Activated T-helper 1 cell treated with anti-CD3 and anti-CD28 coated beads, Interleukin-12 subunit alpha, Interleukin-12 subunit beta, Interleukin-2, Interleukin-4 antibody, amounts not matched to agents 30 ng/mL and 10 ng/mL and 1 ng/mL, durations not matched to agents 14 hours and 24 hours and 36 hours (primary cell): ENCODE data around the gene CFAP53. TPM values are rescaled to one million over a fixed set of nuclear protein-coding genes. Genes with fewer than 3 reads are reported as not detected.
"Not testable (repeated sequence)": the region's sequence is repeated elsewhere in the genome, so short reads cannot be mapped to it uniquely, and the experiment has no call there.

Experiments
- DNase-seq: peaks from one replicate; pipeline ENCODE4 v3.0.0; 2021; ENCODE audit warnings: low spot score
- H3K27ac Mint-ChIP-seq: one replicate; pipeline ENCODE4 v1.8.0; 2021; ENCODE audit warnings: mild to moderate bottlenecking, mixed read lengths
- H3K27me3 Mint-ChIP-seq: one replicate; pipeline ENCODE4 v1.8.0; 2022; ENCODE audit warnings: mild to moderate bottlenecking, moderate library complexity, mixed read lengths; ENCODE audit not compliant: insufficient read depth
- H3K36me3 Mint-ChIP-seq: one replicate; pipeline ENCODE4 v1.8.0; 2021; ENCODE audit warnings: low read depth, mixed read lengths
- H3K4me1 Mint-ChIP-seq: one replicate; pipeline ENCODE4 v1.8.0; 2021; ENCODE audit warnings: low read depth, mixed read lengths
- H3K4me3 Mint-ChIP-seq: one replicate; pipeline ENCODE4 v1.8.0; 2021; ENCODE audit warnings: mild to moderate bottlenecking, moderate library complexity, mixed read lengths
- H3K9me3 Mint-ChIP-seq: one replicate; pipeline ENCODE4 v1.8.0; 2021; ENCODE audit warnings: mixed read lengths
- intact Hi-C: fragments of 100-400 bp; cut with micrococcal nuclease; formaldehyde crosslinking; loops from one replicate; pipeline ENCODE4 v1.15.1; 2024
- total RNA-seq: library from RNA; stranded (reverse); gene quantifications from 2 replicates; pipeline ENCODE4 v1.2.3, GENCODE V29; 2022

CFAP53 gene
- total RNA-seq, 1 donor from 2014 or later: 0.31 TPM

GRCh38 chr18:50274941-50275340, 8.6 kb upstream of the CFAP53 start:
- intact Hi-C loops: no loop called here
- peaks cover 11% of the 10 kb centered on the region for H3K4me1 Mint-ChIP-seq
- DNase-seq: no peak
- peaks cover 58% of the 10 kb centered on the region for H3K36me3 Mint-ChIP-seq
- H3K27ac Mint-ChIP-seq: no peak overlapping the region
- H3K27me3 Mint-ChIP-seq: no peaks in the 10 kb centered on the region
- no peak overlapping the region for H3K4me3 Mint-ChIP-seq
- H3K9me3 Mint-ChIP-seq: no peaks in the 10 kb centered on the region

GRCh38 chr18:50274044-50274442, 7.7 kb upstream of the CFAP53 start:
- intact Hi-C loops: no loop called here
- no peak for DNase-seq
- Mint-ChIP-seq H3K36me3 (peaks cover 61% of the 10 kb centered on the region), H3K27me3 (no peaks in the 10 kb centered on the region), H3K9me3 (no peaks in the 10 kb centered on the region), H3K27ac (no peak overlapping the region), H3K4me3 (no peak overlapping the region), H3K4me1 (peaks cover 10% of the 10 kb centered on the region)

GRCh38 chr18:50273203-50274043, 7.1 kb upstream of the CFAP53 start:
- no peak overlapping the region for H3K27ac Mint-ChIP-seq
- H3K9me3 Mint-ChIP-seq: no peaks in the 10 kb centered on the region
- no peak overlapping the region for H3K4me3 Mint-ChIP-seq
- intact Hi-C loops: no loop called here
- H3K27me3 Mint-ChIP-seq: no peaks in the 10 kb centered on the region
- no peak for DNase-seq
- H3K36me3 Mint-ChIP-seq: peaks cover 62% of the 10 kb centered on the region
- H3K4me1 Mint-ChIP-seq: peaks cover 6% of the 10 kb centered on the region

DNA sequence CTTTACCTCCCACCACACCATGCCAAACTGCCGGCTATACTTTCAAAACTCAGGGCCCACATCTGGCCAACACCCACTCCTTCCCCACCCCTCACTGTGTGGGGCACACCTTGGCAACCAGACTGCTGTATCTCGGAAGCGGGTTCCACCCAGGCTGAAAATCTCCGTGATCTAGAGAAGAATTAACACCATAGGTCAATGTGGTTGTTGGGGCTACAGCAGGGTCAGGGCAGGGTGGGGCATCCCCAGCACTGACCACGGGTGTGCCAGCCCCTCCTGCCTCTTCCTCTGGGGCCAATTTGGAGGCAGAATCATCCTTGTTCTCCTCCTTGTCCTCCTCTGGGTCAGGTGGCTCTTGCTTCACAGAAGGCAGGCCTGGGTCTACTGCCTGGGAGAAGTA, 6.3 kb upstream of the CFAP53 start:
- Mint-ChIP-seq H3K27ac (no peak overlapping the region), H3K4me1 (peaks cover 11% of the 10 kb centered on the region), H3K4me3 (no peak overlapping the region), H3K36me3 (peaks cover 60% of the 10 kb centered on the region), H3K9me3 (no peaks in the 10 kb centered on the region), H3K27me3 (no peaks in the 10 kb centered on the region)
- intact Hi-C loops: no loop called here
- no peak for DNase-seq

GRCh38 chr18:50268022-50268747, 1.9 kb upstream of the CFAP53 start:
- intact Hi-C loops: loop anchor here (1.0 to 5.0 kb wide), 5 partner anchors 50 to 776 kb away; partner anchors contain the start of genes ACAA2 and RPL17
- no peak overlapping the region for H3K27ac Mint-ChIP-seq

DNA sequence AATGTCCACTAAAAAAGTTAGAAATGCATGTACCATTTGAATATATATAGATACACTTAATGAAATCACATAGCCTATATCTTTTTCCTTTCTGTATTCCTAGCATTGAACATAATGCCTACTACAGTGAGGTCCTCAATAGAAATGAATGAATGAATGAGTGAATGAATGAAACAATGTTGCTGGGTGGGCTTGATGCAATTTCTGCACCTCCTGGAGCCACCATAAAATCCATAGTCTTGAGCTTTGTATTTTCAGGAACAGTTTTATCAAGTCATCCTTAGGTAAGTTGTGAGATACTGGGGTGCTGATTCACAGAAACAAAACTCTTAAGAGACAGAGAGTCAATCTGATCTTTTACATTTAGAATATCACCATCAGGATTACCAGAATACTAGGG, 3.3 kb downstream of the CFAP53 start:
- H3K27ac Mint-ChIP-seq: no peak overlapping the region
- no peak overlapping the region for H3K4me3 Mint-ChIP-seq
- intact Hi-C loops: no loop called here
- DNase-seq: no peak
- H3K4me1 Mint-ChIP-seq: peaks cover 23% of the 10 kb centered on the region
- H3K9me3 Mint-ChIP-seq: no peaks in the 10 kb centered on the region
- H3K27me3 Mint-ChIP-seq: peaks cover 5% of the 10 kb centered on the region
- peaks cover 3% of the 10 kb centered on the region for H3K36me3 Mint-ChIP-seq

More at GRCh38 chr18:50268022-50268747, 1.9 kb upstream of the CFAP53 start:
- H3K4me3 Mint-ChIP-seq: peak overlapping the region; percentile 48
- peaks cover 3% of the 10 kb centered on the region for H3K27me3 Mint-ChIP-seq
- DNase-seq: peak; percentile 72
- H3K36me3 Mint-ChIP-seq: peaks cover 31% of the 10 kb centered on the region
- H3K9me3 Mint-ChIP-seq: no peaks in the 10 kb centered on the region
- peaks cover 30% of the 10 kb centered on the region for H3K4me1 Mint-ChIP-seq

GRCh38 chr18:50250935-50251334, 15.4 kb downstream of the CFAP53 start:
- no peaks in the 10 kb centered on the region for H3K4me1 Mint-ChIP-seq
- H3K27ac Mint-ChIP-seq: no peak overlapping the region
- H3K9me3 Mint-ChIP-seq: no peaks in the 10 kb centered on the region
- no peak overlapping the region for H3K4me3 Mint-ChIP-seq
- no peaks in the 10 kb centered on the region for H3K27me3 Mint-ChIP-seq
- no peak for DNase-seq
- intact Hi-C loops: no loop called here
- no peaks in the 10 kb centered on the region for H3K36me3 Mint-ChIP-seq

DNA sequence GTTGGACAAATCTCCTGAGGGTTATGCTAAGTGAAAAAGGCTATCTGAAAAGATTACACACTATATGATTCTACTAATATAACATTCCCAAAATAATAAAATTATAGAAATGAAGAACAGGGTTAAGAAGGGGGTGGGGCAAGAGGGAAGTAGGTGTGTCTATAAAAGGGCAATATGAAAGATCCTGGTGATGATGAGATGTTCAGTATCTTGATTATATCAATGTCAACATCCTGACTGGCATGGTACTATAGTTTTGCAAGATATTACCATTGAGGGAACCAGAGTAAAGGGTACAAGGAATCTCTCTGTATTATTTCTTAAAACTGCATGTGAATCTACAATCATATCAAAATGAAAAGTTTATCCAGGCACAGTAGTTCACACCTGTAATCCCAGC, 16.7 kb downstream of the CFAP53 start:
- Mint-ChIP-seq H3K9me3 (no peaks in the 10 kb centered on the region), H3K36me3 (no peaks in the 10 kb centered on the region), H3K4me1 (no peaks in the 10 kb centered on the region), H3K27ac (no peak overlapping the region), H3K4me3 (no peak overlapping the region), H3K27me3 (no peaks in the 10 kb centered on the region)
- no peak for DNase-seq
- intact Hi-C loops: no loop called here

GRCh38 chr18:50247561-50247960, 18.7 kb downstream of the CFAP53 start:
- intact Hi-C loops: no loop called here
- no peak overlapping the region for H3K27ac Mint-ChIP-seq
- H3K27me3 Mint-ChIP-seq: peaks cover 3% of the 10 kb centered on the region
- peaks cover 6% of the 10 kb centered on the region for H3K9me3 Mint-ChIP-seq
- H3K4me1 Mint-ChIP-seq: no peaks in the 10 kb centered on the region
- H3K36me3 Mint-ChIP-seq: no peaks in the 10 kb centered on the region
- DNase-seq: no peak
- H3K4me3 Mint-ChIP-seq: no peak overlapping the region

DNA sequence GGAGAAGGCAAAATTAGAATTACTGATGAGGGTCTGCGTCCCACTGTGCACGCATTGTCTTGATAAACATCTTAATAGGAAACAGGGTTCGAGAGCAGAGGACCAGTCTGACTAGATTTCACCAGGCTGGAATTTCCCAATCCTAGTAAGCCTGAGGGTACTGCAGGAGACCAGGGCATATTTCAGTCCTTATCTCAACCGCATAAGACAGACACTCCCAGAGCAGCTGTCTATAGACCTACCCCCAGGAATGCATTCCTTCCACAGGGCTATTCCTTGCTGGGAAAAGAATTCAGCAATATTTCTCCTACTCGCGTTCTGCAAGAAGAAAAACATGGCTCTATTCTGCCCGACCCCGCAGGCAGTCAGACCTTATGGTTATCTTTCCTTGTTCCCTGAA, 24.5 kb downstream of the CFAP53 start:
- Mint-ChIP-seq H3K4me1 (peaks cover 17% of the 10 kb centered on the region), H3K9me3 (peaks cover 32% of the 10 kb centered on the region)
- intact Hi-C loops, DNase-seq, H3K27ac Mint-ChIP-seq, H3K36me3 Mint-ChIP-seq, H3K4me3 Mint-ChIP-seq, H3K27me3 Mint-ChIP-seq: not testable (repeated sequence)

DNA sequence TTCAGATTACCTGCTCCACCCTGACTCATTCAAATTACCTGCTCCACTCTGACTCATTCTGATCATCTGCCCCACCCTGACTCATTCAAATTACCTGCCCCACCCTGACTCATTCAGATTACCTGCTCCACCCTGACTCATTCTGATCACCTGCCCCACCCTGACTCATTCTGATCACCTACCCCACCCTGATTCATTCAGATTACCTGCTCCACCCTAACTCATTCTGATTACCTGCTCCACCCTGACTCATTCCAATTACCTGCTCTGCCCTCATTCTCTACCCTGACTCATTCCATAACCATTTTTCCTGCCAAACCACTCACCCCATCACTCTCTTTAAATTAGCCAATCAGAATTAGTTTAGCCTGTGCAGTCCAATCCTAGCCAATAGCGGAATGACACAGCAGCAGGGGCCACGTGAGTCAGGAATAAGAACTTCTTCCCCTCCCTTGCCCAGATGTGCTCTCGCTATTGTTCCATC, 26.2 kb downstream of the CFAP53 start:
- H3K9me3 Mint-ChIP-seq: peaks cover 32% of the 10 kb centered on the region
- intact Hi-C loops: no loop called here

GRCh38 chr18:50232419-50232818, 33.9 kb downstream of the CFAP53 start:
- Mint-ChIP-seq H3K27me3 (peaks cover 3% of the 10 kb centered on the region), H3K36me3 (no peaks in the 10 kb centered on the region), H3K4me3 (no peak overlapping the region), H3K9me3 (no peaks in the 10 kb centered on the region), H3K4me1 (no peaks in the 10 kb centered on the region), H3K27ac (no peak overlapping the region)
- intact Hi-C loops: no loop called here
- no peak for DNase-seq

More for the DNA sequence above, 26.2 kb downstream of the CFAP53 start:
- no peak overlapping the region for H3K4me3 Mint-ChIP-seq
- H3K36me3 Mint-ChIP-seq: no peaks in the 10 kb centered on the region
- no peak overlapping the region for H3K27ac Mint-ChIP-seq
- H3K4me1 Mint-ChIP-seq: peaks cover 17% of the 10 kb centered on the region
- DNase-seq: no peak
- H3K27me3 Mint-ChIP-seq: peaks cover 3% of the 10 kb centered on the region

- DNase-seq: no peak
- intact Hi-C loops: no loop called here
- no peak overlapping the region for H3K4me3 Mint-ChIP-seq
- no peaks in the 10 kb centered on the region for H3K9me3 Mint-ChIP-seq
- H3K4me1 Mint-ChIP-seq: peaks cover 1% of the 10 kb centered on the region
- H3K27ac Mint-ChIP-seq: no peak overlapping the region
- H3K27me3 Mint-ChIP-seq: peaks cover 3% of the 10 kb centered on the region
- H3K36me3 Mint-ChIP-seq: no peaks in the 10 kb centered on the region
Measured at GRCh38 chr18:50231621-50232020, 34.7 kb downstream of the CFAP53 start.
